Stimulated activated memory B cell treated with anti-CD40 and anti-IgM and Interleukin-4, amounts not matched to agents 10 μg/mL and 1 μg/mL and 100 μg/mL, for 72 hours (primary cell): Measurements from ENCODE around the gene DSCAM.
"Not testable (repeated sequence)": the region's sequence is repeated elsewhere in the genome, so short reads cannot be mapped to it uniquely, and the experiment has no call there.

Experiments
- ATAC-seq: fragments of 150-1000 bp; cut with Tn5 transposase; 2 replicates; pipeline ENCODE4 v1.10.0; 2021
- H3K27ac Mint-ChIP-seq: one replicate; pipeline ENCODE4 v1.8.0; 2022; ENCODE audit warnings: mild to moderate bottlenecking, mixed read lengths
- H3K27me3 Mint-ChIP-seq: one replicate; pipeline ENCODE4 v1.8.0; 2022; ENCODE audit warnings: mixed read lengths
- H3K36me3 Mint-ChIP-seq: one replicate; pipeline ENCODE4 v1.8.0; 2022; ENCODE audit warnings: mixed read lengths
- H3K4me1 Mint-ChIP-seq: one replicate; pipeline ENCODE4 v1.8.0; 2022; ENCODE audit warnings: mixed read lengths
- H3K4me3 Mint-ChIP-seq: one replicate; pipeline ENCODE4 v1.8.0; 2022; ENCODE audit warnings: mild to moderate bottlenecking, moderate library complexity, mixed read lengths
- H3K9me3 Mint-ChIP-seq: one replicate; pipeline ENCODE4 v1.8.0; 2022; ENCODE audit warnings: mixed read lengths

Gene DSCAM

GRCh38 chr21:40194185-40194980, 652.6 kb downstream of the DSCAM start:
- H3K36me3 Mint-ChIP-seq, result no peaks in the 10 kb centered on the region

GRCh38 chr21:40191616-40192015, 655.3 kb downstream of the DSCAM start:
- Mint-ChIP-seq H3K4me1 (no peaks in the 10 kb centered on the region), H3K27ac (no peak overlapping the region), H3K36me3 (no peaks in the 10 kb centered on the region), H3K9me3 (peaks cover 11% of the 10 kb centered on the region), H3K27me3 (no peaks in the 10 kb centered on the region), H3K4me3 (no peak overlapping the region)
- ATAC-seq, result no peak

More at GRCh38 chr21:40194185-40194980, 652.6 kb downstream of the DSCAM start:
- H3K4me3 Mint-ChIP-seq, result no peak overlapping the region
- no peak for ATAC-seq
- H3K27me3 Mint-ChIP-seq, result no peaks in the 10 kb centered on the region
- H3K9me3 Mint-ChIP-seq, result peaks cover 12% of the 10 kb centered on the region
- no peak overlapping the region for H3K27ac Mint-ChIP-seq
- H3K4me1 Mint-ChIP-seq, result no peaks in the 10 kb centered on the region

GRCh38 chr21:40191196-40191595, 655.8 kb downstream of the DSCAM start:
- no peak for ATAC-seq
- no peak overlapping the region for H3K27ac Mint-ChIP-seq
- no peak overlapping the region for H3K4me3 Mint-ChIP-seq
- no peaks in the 10 kb centered on the region for H3K27me3 Mint-ChIP-seq
- no peaks in the 10 kb centered on the region for H3K36me3 Mint-ChIP-seq
- H3K9me3 Mint-ChIP-seq, result peaks cover 9% of the 10 kb centered on the region
- no peaks in the 10 kb centered on the region for H3K4me1 Mint-ChIP-seq

GRCh38 chr21:40187946-40188654, 658.9 kb downstream of the DSCAM start:
- H3K4me3 Mint-ChIP-seq, result no peak overlapping the region
- ATAC-seq, result no peak
- no peak overlapping the region for H3K27ac Mint-ChIP-seq
- no peaks in the 10 kb centered on the region for H3K27me3 Mint-ChIP-seq
- H3K9me3 Mint-ChIP-seq, result peaks cover 12% of the 10 kb centered on the region
- no peaks in the 10 kb centered on the region for H3K4me1 Mint-ChIP-seq
- no peaks in the 10 kb centered on the region for H3K36me3 Mint-ChIP-seq

GRCh38 chr21:40187244-40187643, 659.7 kb downstream of the DSCAM start:
- H3K36me3 Mint-ChIP-seq, result no peaks in the 10 kb centered on the region
- no peaks in the 10 kb centered on the region for H3K27me3 Mint-ChIP-seq
- H3K27ac Mint-ChIP-seq, result no peak overlapping the region
- no peak for ATAC-seq
- no peaks in the 10 kb centered on the region for H3K4me1 Mint-ChIP-seq
- no peak overlapping the region for H3K4me3 Mint-ChIP-seq
- H3K9me3 Mint-ChIP-seq, result peaks cover 12% of the 10 kb centered on the region

GRCh38 chr21:40186045-40186444, 660.9 kb downstream of the DSCAM start:
- no peaks in the 10 kb centered on the region for H3K27me3 Mint-ChIP-seq
- H3K4me3 Mint-ChIP-seq, result no peak overlapping the region
- no peaks in the 10 kb centered on the region for H3K36me3 Mint-ChIP-seq

GRCh38 chr21:40185208-40185607, 661.8 kb downstream of the DSCAM start:
- no peak overlapping the region for H3K27ac Mint-ChIP-seq
- no peak overlapping the region for H3K4me3 Mint-ChIP-seq

More at GRCh38 chr21:40186045-40186444, 660.9 kb downstream of the DSCAM start:
- Mint-ChIP-seq H3K27ac (no peak overlapping the region), H3K9me3 (peaks cover 16% of the 10 kb centered on the region), H3K4me1 (no peaks in the 10 kb centered on the region)
- ATAC-seq, result no peak

GRCh38 chr21:40182491-40182890, 664.5 kb downstream of the DSCAM start:
- not testable (repeated sequence) for H3K27ac Mint-ChIP-seq, H3K4me1 Mint-ChIP-seq, ATAC-seq, H3K4me3 Mint-ChIP-seq, H3K27me3 Mint-ChIP-seq, H3K36me3 Mint-ChIP-seq
- peaks cover 13% of the 10 kb centered on the region for H3K9me3 Mint-ChIP-seq

More at GRCh38 chr21:40185208-40185607, 661.8 kb downstream of the DSCAM start:
- Mint-ChIP-seq H3K4me1 (no peaks in the 10 kb centered on the region), H3K36me3 (no peaks in the 10 kb centered on the region), H3K9me3 (peaks cover 16% of the 10 kb centered on the region), H3K27me3 (no peaks in the 10 kb centered on the region)
- ATAC-seq, result no peak

- H3K4me3 Mint-ChIP-seq, result no peak overlapping the region
- H3K4me1 Mint-ChIP-seq, result no peaks in the 10 kb centered on the region
- H3K9me3 Mint-ChIP-seq, result peaks cover 16% of the 10 kb centered on the region
Measured at GRCh38 chr21:40179166-40179565, 667.8 kb downstream of the DSCAM start.

GRCh38 chr21:40178726-40179125, 668.2 kb downstream of the DSCAM start:
- Mint-ChIP-seq H3K36me3 (no peaks in the 10 kb centered on the region), H3K4me1 (no peaks in the 10 kb centered on the region), H3K27me3 (no peaks in the 10 kb centered on the region), H3K27ac (no peak overlapping the region), H3K4me3 (no peak overlapping the region), H3K9me3 (peaks cover 16% of the 10 kb centered on the region)
- no peak for ATAC-seq

More at GRCh38 chr21:40179166-40179565, 667.8 kb downstream of the DSCAM start:
- no peaks in the 10 kb centered on the region for H3K27me3 Mint-ChIP-seq
- no peak overlapping the region for H3K27ac Mint-ChIP-seq
- ATAC-seq, result no peak
- no peaks in the 10 kb centered on the region for H3K36me3 Mint-ChIP-seq

- H3K9me3 Mint-ChIP-seq, result peaks cover 13% of the 10 kb centered on the region
- no peak overlapping the region for H3K4me3 Mint-ChIP-seq
- no peaks in the 10 kb centered on the region for H3K36me3 Mint-ChIP-seq
- no peak for ATAC-seq
- H3K27ac Mint-ChIP-seq, result no peak overlapping the region
- H3K4me1 Mint-ChIP-seq, result no peaks in the 10 kb centered on the region
- no peaks in the 10 kb centered on the region for H3K27me3 Mint-ChIP-seq
Measured at GRCh38 chr21:40177979-40178378, 669.0 kb downstream of the DSCAM start.

GRCh38 chr21:40176724-40177123, 670.2 kb downstream of the DSCAM start:
- Mint-ChIP-seq H3K27me3 (no peaks in the 10 kb centered on the region), H3K9me3 (peaks cover 5% of the 10 kb centered on the region), H3K4me1 (no peaks in the 10 kb centered on the region), H3K27ac (no peak overlapping the region), H3K4me3 (no peak overlapping the region), H3K36me3 (no peaks in the 10 kb centered on the region)
- ATAC-seq, result no peak

GRCh38 chr21:40173816-40174215, 673.1 kb downstream of the DSCAM start:
- no peaks in the 10 kb centered on the region for H3K27me3 Mint-ChIP-seq
- H3K27ac Mint-ChIP-seq, result no peak overlapping the region
- no peak for ATAC-seq
- H3K36me3 Mint-ChIP-seq, result no peaks in the 10 kb centered on the region
- H3K9me3 Mint-ChIP-seq, result peaks cover 4% of the 10 kb centered on the region
- no peaks in the 10 kb centered on the region for H3K4me1 Mint-ChIP-seq
- no peak overlapping the region for H3K4me3 Mint-ChIP-seq

- H3K36me3 Mint-ChIP-seq, result no peaks in the 10 kb centered on the region
- ATAC-seq, result no peak
Measured at GRCh38 chr21:40169971-40170370, 677.0 kb downstream of the DSCAM start.

GRCh38 chr21:40166291-40166843, 680.6 kb downstream of the DSCAM start:
- no peaks in the 10 kb centered on the region for H3K36me3 Mint-ChIP-seq
- ATAC-seq, result no peak
- H3K4me1 Mint-ChIP-seq, result no peaks in the 10 kb centered on the region
- H3K9me3 Mint-ChIP-seq, result no peaks in the 10 kb centered on the region
- H3K27ac Mint-ChIP-seq, result no peak overlapping the region
- H3K27me3 Mint-ChIP-seq, result no peaks in the 10 kb centered on the region
- H3K4me3 Mint-ChIP-seq, result no peak overlapping the region

More at GRCh38 chr21:40169971-40170370, 677.0 kb downstream of the DSCAM start:
- no peaks in the 10 kb centered on the region for H3K9me3 Mint-ChIP-seq
- H3K27me3 Mint-ChIP-seq, result no peaks in the 10 kb centered on the region
- H3K4me1 Mint-ChIP-seq, result no peaks in the 10 kb centered on the region
- H3K27ac Mint-ChIP-seq, result no peak overlapping the region
- no peak overlapping the region for H3K4me3 Mint-ChIP-seq

GRCh38 chr21:40165773-40166070, 681.2 kb downstream of the DSCAM start:
- Mint-ChIP-seq H3K27ac (no peak overlapping the region), H3K9me3 (no peaks in the 10 kb centered on the region), H3K4me3 (no peak overlapping the region), H3K27me3 (no peaks in the 10 kb centered on the region), H3K36me3 (no peaks in the 10 kb centered on the region), H3K4me1 (no peaks in the 10 kb centered on the region)
- ATAC-seq, result no peak
